NCI-H2227 treated with DMSO at 0.1 percent for 48 hours (cell line): ENCODE results near the gene TMEM208.

ENCODE experiments used
- DNase-seq: peaks from one replicate; lab custom pipeline; 2025; lab: John Stamatoyannopoulos, UW

The TMEM208 gene

GRCh38 chr16:67236563-67237395, 9.8 kb downstream of the TMEM208 start:
- DNase-seq, result no peak

DNA sequence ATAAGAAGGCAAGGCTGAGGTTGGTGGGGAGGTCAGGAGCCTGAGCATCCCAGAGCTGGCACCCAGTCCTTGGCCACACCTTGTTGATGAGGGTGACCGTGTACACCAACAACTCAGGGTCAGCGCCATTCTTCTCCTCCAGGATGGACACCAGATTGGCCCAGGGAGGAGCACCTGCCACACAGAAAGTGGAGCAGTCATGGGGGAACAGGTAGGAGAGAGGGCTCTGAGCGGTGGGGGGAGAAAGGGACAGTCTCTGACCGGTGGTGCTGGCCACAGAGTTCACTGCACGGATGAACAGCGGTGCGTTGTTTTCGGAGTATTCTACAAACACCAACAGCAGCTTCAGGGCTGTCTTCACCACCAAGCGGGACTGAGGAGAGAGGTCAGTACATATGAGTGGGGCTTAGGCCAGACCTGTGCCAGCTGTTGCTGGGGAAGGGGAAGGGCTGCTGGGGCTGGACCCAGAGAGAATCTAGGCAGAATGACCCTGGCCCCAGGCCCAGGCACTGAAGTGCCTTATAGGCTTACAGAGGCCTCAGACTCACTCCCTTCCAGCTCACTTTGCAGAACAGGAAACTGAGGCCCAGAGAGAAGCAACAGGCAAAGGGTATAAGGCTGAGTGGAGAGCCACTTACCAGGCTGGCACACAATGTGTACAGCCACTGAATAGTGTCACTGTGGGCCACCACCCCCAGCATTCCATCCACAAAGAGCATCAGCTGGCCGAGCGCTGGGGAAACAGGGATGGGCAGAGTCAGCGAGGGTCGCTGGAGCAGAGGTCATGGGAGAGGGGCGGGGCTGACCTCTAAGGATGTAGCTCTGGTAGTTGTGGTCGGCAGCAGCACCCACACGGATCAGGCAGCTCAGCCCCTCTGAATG, 10.7 kb downstream of the TMEM208 start:
- no peak for DNase-seq

GRCh38 chr16:67238278-67238575, 11.3 kb downstream of the TMEM208 start:
- DNase-seq, result no peak

- DNase-seq, result no peak
Measured at GRCh38 chr16:67238806-67239470, 12.0 kb downstream of the TMEM208 start.

- DNase-seq, result no peak
Measured at GRCh38 chr16:67240506-67240905, 13.6 kb downstream of the TMEM208 start.

DNA sequence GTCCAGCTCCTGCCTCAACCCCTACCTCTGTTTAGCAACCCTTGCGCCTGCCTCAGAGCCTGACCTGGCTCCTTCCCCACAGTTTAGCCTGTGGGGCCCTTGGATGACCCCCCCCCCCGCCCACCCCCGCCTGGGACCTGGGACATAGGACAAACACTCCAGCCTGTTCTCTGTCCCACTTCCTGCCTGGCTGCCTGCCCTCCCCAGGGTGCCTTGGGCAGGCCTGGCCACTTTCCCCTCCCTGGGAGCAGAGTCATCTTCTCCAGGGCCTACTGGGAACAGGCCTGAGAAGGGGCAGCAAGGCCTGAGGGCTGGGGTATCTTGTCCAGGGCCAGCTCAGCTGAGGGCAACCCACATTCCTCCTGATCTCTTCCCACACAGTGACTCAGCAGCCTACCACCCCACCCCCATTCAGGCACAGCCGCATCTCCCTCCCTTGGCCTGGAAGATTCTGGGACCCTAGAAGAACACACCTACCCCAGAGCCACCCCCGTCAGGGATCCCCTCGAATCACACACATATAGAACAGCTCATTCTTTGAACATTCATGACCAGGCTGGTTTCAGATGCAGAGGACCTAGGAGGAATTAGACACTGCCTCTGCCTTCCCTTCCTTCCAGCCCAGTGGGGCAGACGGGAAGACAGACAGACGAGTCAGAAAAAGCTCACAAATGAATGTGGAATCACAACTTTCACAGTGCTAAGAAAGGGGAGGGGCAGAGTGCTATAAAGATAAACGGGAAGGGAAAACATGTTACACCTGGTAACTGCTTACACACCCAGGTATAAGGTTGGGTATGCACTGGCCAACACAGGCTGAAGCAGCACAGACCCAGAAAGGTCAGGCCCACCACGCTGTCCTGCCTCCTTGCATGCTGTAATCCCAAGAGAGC, 14.3 kb downstream of the TMEM208 start:
- DNase-seq, result no peak

GRCh38 chr16:67242138-67242730, 15.3 kb downstream of the TMEM208 start:
- DNase-seq, result no peak

- no peak for DNase-seq
Measured at GRCh38 chr16:67243481-67243880, 16.6 kb downstream of the TMEM208 start.

GRCh38 chr16:67244387-67245185, 17.7 kb downstream of the TMEM208 start:
- no peak for DNase-seq

- DNase-seq, result no peak
Measured at GRCh38 chr16:67245186-67245585, 18.3 kb downstream of the TMEM208 start.

DNA sequence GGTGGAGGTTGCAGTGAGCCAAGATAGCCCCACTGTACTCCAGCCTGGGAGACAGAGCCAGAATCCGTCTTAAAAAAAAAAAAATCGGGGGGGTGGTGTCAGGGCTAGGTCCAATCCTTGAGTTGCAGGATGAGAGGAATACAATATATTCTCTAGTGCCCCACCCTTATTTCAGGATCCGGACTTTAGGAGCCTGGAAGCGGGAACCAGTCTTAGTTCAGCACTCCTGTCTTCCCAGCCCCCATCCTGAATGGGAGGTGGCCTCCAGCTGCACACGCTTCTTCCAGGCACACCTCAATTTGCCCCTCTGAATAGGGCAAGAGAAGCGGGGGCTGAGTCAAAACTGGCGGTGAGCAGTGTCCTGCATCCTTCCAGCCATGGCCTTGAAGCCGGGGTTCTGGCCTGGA, 18.7 kb downstream of the TMEM208 start:
- DNase-seq, result no peak

DNA sequence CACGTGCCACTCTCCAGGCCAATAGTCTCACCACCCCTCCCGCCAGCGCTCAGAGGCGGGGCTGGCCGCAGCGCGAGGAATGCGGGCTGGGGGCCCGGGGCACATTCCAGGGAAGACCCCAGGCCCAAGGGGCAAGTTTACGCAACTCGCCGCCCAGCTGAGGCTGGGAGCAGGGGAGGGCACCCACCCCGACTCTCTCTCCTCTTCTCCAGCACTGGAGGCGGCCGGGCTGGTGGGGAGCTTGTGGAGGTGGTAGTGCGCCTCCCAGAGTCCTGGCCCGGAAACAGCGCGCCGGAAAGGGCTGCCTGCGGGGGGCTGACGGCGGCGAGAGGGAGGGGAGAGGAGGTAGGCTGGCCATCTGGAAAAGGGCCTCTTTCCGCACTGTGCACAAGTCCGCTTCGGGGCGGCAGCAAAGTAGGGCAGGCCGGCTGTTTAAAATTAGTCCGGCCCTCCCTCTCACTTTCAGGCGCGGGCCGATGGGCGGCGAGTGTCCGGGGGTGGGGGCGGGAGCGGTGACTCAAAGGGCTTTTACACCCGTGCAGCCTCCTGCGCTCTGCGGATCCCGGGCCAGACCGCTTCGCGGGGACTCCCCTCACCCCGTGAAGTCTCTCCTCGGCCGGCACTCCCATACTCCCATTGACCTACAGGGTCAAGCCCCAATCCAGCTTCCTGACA, 19.3 kb downstream of the TMEM208 start:
- peak; percentile 50 for DNase-seq

- DNase-seq, result no peak
Measured at GRCh38 chr16:67246756-67247191, 19.8 kb downstream of the TMEM208 start.

DNA sequence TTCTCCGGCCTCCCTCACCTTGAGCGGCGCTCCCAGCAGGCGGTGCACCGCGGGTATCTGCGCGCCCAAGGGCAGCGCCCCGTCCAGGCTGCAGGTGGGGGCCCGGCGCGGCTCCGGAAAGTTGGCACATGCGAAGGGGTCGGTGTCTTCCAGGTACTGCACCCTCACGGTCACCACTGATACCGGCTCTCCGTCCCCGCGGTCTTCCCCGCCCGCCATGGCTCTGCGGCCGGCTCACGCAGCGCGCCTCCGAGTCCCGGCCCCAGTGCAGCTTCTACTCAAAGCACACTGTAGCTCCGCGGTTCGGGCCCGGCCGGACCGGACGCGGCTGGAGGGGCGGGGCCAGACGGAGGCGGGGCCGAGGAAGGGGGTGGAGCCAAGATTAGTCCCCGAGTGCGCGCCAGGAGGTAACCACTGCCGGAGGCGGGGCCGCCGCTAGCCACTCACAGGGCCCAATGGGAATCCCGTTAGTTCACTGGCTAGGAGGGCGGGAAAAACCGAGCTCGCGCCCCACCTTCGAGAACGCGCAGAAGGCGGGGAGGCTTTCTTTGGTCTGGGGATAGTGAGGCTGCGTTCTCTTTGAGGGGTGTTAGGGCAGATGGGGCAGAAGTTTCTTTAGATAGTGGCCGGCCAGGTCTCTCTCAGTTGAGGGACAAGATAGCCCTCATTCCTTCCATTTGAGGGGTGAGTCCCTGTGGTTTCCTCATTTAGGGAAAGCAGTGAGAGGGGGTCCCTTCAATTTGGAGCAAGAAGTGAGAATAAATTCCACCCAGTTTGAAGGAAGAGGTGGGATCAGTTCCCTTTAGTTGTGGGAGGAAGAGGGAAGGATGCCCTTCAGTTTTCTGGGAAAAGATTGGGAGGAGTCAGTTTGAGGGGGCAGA, 20.5 kb downstream of the TMEM208 start, which contains the start of gene FHOD1:
Gene FHOD1 (minus strand): TSS at position 290 of the 881 bp plus-strand sequence. CDS start 71 bp downstream, at position 219.
- DNase-seq, result peak; percentile 75

GRCh38 chr16:67248073-67248400, 21.1 kb downstream of the TMEM208 start:
- DNase-seq, result no peak

- DNase-seq, result no peak
Measured at GRCh38 chr16:67248401-67249177, 21.7 kb downstream of the TMEM208 start, which contains the start of gene SLC9A5. SLC9A5 (plus strand) TSS chr16:67248979; CDS start chr16:67249015, 36 bp downstream.

- peak; percentile 40 for DNase-seq
Measured at GRCh38 chr16:67249178-67250044, 22.5 kb downstream of the TMEM208 start.
